Peyer's patch (tissue), 4 donors: ENCODE data around the gene RBM18.

Experiments
- CTCF ChIP-seq, 6 experiments: fragments of 450-650 bp in 4 of 6; fragments of 200-600 bp in 2 of 6; sonication (generic) in 1 of 6; IDR thresholded peaks; one replicate each; pipeline ENCODE4 v1.5.1; 2017 to 2019; ENCODE audit warnings: antibody characterized with exemption in 6 of 6, mild to moderate bottlenecking in 3 of 6, moderate library complexity in 1 of 6
- POLR2A ChIP-seq, 2 donors: fragments of 450-650 bp; IDR thresholded peaks; one replicate each; pipeline ENCODE4 v1.5.1; 2017; ENCODE audit warnings: antibody characterized with exemption in 2 of 2, mild to moderate bottlenecking in 2 of 2, moderate library complexity in 2 of 2

- TF ChIP-seq CTCF (IDR thresholded peaks at IDR 0.05) = no peak
- no peak for TF ChIP-seq POLR2A (IDR thresholded peaks at IDR 0.05)
These were observed 9.9 kb downstream of the RBM18 start for GRCh38 chr9:122254761-122255160.
